Transverse colon (tissue), 3 donors: Measurements from ENCODE around the gene ARHGAP33.

Experiments used
- EP300 ChIP-seq: sonication (generic); formaldehyde crosslinking; IDR thresholded peaks from one replicate; pipeline ENCODE4 v1.6.1; 2017; ENCODE audit warnings: antibody characterized with exemption, low read depth
- TF ChIP-seq, protein P1 (sequence below), 5 experiments: fragments of 200-600 bp in 3 of 5; fragments of 450-650 bp in 2 of 5; sonication (generic) in 3 of 5; IDR thresholded peaks; 1 replicate in 2 of 5; 2 replicates in 3 of 5; pipeline ENCODE4 v1.5.1; 2016 to 2017; ENCODE audit warnings: antibody characterized with exemption in 5 of 5, inconsistent platforms in 3 of 5, mild to moderate bottlenecking in 2 of 5, moderate library complexity in 1 of 5

DNA sequence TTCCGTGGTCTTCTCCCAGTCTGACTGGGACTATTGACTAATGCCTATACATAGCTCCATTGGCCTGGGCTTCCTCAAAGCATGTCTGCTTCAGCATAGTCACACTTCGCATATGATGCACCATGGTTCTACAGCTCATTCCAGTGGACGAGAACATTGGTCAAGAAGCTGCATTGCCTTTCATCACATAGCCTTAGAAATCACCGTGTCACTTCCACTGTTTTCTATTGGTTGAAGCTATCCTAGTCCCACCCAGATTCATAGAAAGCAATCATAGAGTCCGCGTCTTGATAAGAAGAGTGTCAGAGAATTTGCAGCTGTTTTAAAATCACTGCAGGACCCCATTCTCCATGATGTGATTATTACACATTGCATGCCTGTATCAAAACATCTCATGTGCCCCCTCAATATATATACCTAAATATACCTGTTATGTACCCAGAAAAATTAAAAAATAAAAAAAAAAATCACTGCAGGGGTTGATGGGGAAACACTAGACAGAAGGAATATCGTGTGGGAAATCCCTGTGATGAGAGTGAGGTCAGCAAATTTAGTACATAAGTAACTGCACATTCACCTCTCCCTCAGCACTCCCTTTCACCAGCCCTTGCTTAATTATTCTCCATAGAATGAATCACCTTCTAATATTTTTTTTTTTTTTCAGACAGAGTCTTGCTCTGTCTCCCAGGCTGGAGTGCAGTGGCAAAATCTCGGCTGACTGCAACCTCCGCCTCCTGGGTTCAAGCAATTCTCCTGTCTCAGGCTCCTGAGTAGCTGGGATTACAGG lies 2.2 kb upstream of the ARHGAP33 start:
- TF ChIP-seq, protein P1, sequence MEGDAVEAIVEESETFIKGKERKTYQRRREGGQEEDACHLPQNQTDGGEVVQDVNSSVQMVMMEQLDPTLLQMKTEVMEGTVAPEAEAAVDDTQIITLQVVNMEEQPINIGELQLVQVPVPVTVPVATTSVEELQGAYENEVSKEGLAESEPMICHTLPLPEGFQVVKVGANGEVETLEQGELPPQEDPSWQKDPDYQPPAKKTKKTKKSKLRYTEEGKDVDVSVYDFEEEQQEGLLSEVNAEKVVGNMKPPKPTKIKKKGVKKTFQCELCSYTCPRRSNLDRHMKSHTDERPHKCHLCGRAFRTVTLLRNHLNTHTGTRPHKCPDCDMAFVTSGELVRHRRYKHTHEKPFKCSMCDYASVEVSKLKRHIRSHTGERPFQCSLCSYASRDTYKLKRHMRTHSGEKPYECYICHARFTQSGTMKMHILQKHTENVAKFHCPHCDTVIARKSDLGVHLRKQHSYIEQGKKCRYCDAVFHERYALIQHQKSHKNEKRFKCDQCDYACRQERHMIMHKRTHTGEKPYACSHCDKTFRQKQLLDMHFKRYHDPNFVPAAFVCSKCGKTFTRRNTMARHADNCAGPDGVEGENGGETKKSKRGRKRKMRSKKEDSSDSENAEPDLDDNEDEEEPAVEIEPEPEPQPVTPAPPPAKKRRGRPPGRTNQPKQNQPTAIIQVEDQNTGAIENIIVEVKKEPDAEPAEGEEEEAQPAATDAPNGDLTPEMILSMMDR (IDR thresholded peaks at IDR 0.05): no peak
- TF ChIP-seq EP300: no peak
